Measurements from ENCODE around the gene LARP7.

LARP7 gene

GRCh38 chr4:112704322-112704721 lies 67.4 kb downstream of the LARP7 start:
- DNase-seq (ENCODE audit: low read depth), result no peak
- H3K4me3 ChIP-seq (ENCODE audit: low read depth, low read length), result no peak overlapping the region

GRCh38 chr4:112704991-112705845 lies 68.3 kb downstream of the LARP7 start:
- TF ChIP-seq CTCF (IDR thresholded peaks at IDR 0.05; ENCODE audit: insufficient read depth, low read depth, low read length, missing control alignments), result no peak
- H3K4me3 ChIP-seq (ENCODE audit: low read depth, low read length), result peak overlapping the region; percentile 54
- DNase-seq (ENCODE audit: low read depth), result no peak

More at GRCh38 chr4:112704322-112704721, 67.4 kb downstream of the LARP7 start:
- no peak for TF ChIP-seq CTCF (IDR thresholded peaks at IDR 0.05; ENCODE audit: insufficient read depth, low read depth, low read length, missing control alignments)

DNA sequence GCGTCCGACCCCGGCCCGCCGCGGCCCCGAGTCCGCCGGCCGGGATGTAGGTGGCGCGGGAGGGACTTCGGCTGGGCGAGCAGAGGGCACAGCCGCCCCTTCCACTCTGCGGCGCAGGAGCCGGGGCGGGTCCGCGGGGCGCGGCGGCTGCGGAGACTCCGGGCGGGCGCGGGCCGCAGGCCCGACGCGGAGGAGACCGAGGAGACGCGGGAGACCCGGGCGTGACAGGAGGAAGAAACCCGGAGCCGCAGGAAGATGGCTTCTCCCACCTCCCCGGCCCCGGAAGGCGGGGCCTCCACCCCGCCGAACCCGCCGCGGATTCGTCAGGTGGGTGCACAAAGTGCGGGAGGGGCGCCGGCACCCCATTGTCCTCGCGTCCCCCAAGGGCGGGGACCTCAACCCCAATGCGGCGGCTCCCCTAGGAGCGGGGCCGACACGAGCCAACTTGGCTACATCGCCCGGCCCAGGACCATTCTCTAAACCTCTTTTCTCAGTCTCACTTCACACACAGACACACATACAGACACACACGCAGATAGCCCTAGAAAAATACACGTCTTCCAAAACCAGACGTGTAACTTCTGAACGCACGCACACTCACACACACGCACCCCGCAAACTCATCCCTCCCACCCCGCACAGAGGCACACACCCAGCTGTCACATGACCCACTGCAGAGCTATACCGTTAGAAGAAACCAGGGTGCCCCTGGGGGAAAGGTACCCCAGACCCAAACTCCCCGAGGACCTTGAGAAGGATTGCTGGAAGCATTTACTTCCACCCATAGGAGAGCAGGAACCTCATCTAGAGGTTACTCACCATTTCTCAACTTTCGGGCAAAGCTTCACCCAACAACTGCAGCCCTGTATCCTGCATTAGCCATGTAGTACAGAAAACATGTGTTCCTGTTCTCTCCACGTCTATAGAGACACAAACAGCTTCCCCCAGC lies 69.2 kb downstream of the LARP7 start:
- DNase-seq (ENCODE audit: low read depth), result peak; percentile 10
- peak overlapping the region; percentile 69 for H3K4me3 ChIP-seq (ENCODE audit: low read depth, low read length)

DNA sequence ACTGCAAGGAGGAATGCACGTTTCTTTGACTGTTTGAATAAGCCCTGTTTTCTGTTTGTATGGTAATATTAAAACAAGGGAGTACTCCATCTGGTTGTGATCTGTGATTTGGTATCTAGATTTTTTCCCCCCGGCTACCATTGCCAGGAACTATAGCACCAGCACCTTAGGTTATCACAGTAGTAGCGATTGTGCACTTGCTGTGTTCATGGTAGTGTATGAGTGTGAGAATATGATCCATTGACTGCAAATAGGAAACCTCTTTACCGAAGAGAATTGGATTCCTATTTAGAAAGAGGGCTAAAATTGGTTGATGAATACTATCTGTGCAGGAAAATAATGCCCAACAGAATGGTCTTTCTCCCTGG lies 69.9 kb downstream of the LARP7 start:
- H3K4me3 ChIP-seq (ENCODE audit: low read depth, low read length), result no peak overlapping the region
- DNase-seq (ENCODE audit: low read depth), result no peak
- no peak for TF ChIP-seq CTCF (IDR thresholded peaks at IDR 0.05; ENCODE audit: insufficient read depth, low read depth, low read length, missing control alignments)

Measured in GM12865 (cell line).